GM18867 (cell line): Measurements from ENCODE around the gene CARMIL3.
"Not testable (repeated sequence)": the region's sequence is repeated elsewhere in the genome, so short reads cannot be mapped to it uniquely, and the experiment has no call there.

Source experiments
- ATAC-seq: cut with Tn5 transposase; IDR thresholded peaks from one replicate; pipeline ENCODE4 v1.9.1; 2021; ENCODE audit warnings: mild to moderate bottlenecking, moderate library complexity; ENCODE audit not compliant: unreplicated experiment

Gene CARMIL3

DNA sequence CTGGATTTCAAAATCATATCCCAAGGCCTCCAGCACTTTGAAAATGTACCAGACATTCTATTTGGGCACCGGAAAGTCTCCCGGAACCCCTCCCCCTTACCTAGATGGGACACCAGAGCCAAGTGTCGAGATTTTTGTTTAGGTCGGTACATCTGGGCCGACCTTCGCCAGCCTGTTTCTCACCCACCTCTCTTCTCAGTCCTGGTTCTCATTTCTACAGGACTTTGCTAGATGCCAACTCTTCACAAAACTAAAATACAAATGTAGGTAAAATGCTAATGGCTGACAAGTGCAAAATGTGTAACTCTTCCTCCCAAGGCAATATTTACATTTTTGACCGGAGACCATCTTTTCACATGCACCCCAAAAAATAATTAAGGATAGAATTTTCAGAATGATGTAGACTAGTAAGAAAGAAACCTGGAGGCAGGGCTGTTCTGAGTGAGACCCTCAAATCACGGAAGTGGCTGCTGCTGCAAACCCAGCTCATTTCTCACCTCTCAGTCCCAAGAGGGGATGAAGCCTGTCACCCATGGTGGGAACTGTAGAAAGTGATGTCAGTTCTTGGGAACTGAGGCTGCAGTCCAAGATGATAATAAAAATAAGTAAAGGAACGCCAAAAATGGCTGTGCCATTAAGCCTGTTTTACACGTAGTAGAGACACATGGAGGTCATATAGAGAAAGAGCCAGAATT lies 14.7 kb upstream of the CARMIL3 start:
- peak; percentile 19 for ATAC-seq

DNA sequence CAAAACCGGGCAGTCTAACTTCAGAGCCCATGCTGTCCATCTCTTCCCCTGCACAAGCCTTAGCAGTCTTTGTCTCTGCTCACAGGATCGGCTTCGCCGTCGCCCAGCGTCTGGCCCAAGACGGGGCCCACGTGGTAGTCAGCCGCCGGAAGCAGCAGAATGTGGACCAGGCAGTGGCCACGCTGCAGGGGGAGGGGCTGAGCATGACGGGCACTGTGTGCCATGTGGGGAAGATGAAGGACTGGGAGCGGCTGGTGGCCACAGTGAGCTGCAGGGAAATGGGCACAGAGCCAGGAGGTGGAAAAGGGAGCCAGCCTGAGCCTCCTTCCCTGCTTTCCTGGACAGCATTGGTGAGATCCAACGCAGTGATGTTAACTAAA lies 14.2 kb upstream of the CARMIL3 start:
- ATAC-seq, result no peak

GRCh38 chr14:24038686-24039085 lies 13.1 kb upstream of the CARMIL3 start:
- no peak for ATAC-seq

DNA sequence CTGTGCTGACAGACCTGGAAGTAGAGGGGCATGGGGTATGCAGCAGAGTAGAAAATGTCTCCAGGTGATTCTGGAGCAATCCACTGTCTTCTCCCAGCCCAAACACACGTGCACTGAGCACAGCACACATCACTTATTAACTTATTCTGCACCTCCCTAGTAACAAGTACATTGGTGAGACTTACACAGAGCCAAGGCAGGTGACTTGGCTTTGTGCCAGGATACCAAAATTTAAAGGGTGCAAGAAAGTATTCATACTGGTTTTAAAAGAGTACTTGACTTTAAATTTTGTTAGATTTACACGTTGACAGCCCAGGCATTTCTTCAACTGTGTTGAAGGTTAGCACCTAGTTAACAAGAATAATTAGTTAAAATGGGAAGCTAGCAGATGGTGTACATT lies 11.1 kb upstream of the CARMIL3 start:
- no peak for ATAC-seq

- no peak for ATAC-seq
These were observed 9.1 kb upstream of the CARMIL3 start for GRCh38 chr14:24042746-24043145.

DNA sequence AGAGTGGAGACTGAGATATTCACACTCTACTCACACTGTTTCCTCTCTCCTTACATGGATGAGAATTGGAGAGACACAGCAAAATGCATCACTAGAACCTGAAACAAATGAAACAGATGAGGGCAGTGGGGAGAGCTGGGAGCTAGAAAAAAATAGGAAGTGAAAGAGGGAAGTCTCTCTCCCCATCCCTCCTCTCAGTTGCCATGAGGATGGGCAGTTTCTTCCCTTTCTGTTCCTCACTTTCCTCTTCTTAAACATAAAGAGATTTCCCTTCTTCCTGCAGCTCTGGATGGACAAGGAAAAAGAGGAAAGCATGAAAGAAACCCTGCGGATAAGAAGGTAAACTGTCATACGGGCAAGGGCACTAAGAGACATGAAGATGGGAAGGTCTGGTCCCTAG lies 2.8 kb upstream of the CARMIL3 start:
- ATAC-seq, result not testable (repeated sequence)

DNA sequence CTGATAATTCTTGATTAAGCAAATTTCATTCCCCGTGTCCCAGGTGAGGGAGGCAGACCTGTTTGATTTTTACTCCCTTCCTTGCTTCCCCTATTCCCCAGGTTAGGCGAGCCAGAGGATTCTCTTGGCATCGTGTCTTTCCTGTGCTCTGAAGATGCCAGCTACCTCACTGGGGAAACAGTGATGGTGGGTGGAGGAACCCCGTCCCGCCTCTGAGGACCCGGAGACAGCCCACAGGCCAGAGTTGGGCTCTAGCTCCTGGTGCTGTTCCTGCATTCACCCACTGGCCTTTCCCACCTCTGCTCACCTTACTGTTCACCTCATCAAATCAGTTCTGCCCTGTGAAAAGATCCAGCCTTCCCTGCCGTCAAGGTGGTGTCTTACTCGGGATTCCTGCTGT lies 1.1 kb upstream of the CARMIL3 start:
- ATAC-seq, result not testable (repeated sequence)

GRCh38 chr14:24051176-24051788 lies 527 bp upstream of the CARMIL3 start:
- ATAC-seq, result peak; percentile 14

DNA sequence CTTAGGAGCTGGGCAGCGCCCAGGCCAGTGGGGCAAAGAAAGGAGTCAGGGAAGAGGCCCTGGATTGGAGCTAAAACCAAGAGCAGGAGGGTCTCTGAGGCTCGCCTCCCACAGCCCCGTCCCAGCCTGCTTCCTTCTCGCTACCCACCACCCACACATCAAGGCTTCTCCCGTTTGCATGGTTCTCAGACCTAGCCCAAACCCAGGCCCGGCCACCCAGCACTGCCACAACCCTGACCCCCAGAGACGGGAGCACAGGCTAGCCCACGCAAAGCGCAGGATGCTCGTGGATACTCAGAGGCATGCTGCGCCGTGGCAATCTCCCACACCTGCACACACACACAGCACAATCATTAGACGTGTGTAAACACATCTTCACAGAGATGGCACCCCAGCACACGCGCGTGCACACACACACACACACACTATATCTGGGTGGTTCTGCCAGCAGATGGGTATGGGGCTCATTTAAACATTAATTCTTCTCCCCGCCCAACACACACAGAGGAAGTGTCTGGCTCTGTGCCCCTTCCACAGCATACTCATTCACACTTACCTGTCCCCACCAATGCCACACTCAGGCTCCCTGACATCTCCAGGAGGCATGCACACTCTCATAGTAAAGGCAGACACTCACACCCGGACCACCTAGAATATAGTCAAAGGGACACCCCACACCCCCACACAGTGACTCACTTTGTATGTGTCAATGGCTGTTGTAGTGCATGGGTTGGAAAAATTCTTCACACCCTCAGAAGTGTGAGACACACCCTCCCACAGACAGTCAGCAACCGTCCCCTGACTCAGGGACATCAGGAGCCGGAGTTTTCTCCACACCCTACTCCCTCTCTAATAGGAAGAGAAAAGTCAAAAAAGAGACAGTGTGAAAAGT lies 1.1 kb downstream of the CARMIL3 start:
- ATAC-seq, result no peak

- no peak for ATAC-seq
These were observed 1.9 kb downstream of the CARMIL3 start for GRCh38 chr14:24053548-24054323.

GRCh38 chr14:24054324-24054641 lies 2.5 kb downstream of the CARMIL3 start:
- no peak for ATAC-seq

DNA sequence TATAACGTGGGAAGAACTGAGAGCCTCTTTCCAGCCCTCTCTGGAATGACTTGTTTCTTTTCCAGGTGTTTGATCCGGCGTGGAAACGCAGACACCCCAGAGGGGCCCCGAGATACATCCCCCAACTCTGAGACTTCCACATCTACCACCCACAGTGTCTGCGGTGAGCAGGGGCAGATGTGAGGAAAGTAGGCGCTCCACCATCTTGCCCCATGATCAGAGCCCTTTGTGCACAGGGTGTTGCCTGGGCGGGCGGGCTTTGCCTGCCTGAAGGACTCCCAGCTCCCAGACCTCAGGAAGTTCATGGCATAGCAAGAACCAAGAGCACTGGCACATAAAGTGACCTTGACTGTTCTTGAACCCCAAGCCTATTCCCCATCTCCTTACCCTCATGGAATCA lies 2.8 kb downstream of the CARMIL3 start:
- no peak for ATAC-seq

GRCh38 chr14:24055971-24056799 lies 4.4 kb downstream of the CARMIL3 start:
- no peak for ATAC-seq

DNA sequence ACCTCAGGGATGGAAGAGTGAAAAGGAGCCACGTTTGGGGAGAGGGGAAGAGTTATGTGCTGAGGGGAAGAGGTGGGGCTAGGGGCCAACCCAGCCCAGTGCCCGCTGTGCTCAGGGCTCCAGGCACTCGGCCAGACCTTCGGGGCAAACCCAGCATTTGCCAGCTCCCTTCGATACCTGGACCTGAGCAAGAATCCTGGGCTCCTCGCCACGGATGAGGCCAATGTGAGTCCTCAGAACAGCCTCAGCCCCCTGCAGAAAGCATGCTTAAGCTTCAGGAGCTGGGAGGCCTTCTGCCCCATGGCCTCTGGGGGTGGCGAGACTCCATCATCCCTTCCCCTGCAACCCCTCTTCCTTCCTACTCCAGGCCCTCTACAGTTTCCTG lies 5.0 kb downstream of the CARMIL3 start:
- no peak for ATAC-seq

DNA sequence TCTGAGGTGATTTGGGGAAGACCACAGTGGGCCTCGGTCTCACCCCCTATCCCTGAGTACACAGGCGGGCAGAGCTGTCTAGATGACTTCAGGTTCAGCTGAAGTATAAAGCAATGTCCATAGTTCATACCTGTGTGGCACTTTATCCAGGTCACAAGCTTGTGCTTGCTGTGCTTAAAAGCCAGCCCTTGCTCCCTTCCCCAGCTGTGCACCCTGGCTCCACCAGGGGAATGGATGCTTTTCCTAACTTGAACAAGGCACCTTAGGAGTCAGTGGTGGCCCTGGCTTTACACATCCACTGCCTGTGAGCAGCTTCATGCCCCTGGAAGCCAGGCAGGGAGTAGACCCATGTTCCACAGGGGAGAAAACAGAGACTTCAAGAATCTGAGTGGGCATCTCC lies 5.5 kb downstream of the CARMIL3 start:
- ATAC-seq, result no peak

DNA sequence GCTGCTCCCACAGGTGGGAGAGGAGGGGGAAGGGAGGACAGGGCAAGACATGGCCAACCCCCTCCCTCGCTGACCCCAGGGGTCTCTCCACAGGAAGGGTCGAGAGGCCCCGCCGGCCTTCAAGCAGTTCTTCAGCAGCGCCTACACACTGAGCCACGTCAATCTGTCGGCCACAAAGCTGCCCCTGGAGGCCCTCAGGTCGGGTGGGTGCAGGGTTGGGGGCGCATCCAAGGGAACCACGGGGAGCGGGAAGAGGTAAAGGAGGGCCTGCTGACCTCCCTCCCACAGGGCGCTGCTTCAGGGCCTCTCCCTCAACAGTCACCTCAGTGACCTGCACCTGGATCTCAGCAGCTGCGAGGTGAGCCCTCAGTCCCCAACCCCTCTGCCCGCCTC lies 6.1 kb downstream of the CARMIL3 start:
- ATAC-seq, result no peak

- ATAC-seq, result no peak
These were observed 6.6 kb downstream of the CARMIL3 start for GRCh38 chr14:24058260-24058950.

- no peak for ATAC-seq
These were observed 7.2 kb downstream of the CARMIL3 start for GRCh38 chr14:24058951-24059475.

GRCh38 chr14:24059841-24060388 lies 8.1 kb downstream of the CARMIL3 start:
- no peak for ATAC-seq
